Right renal cortex interstitium (tissue), 3 donors: ENCODE results near the gene OSBP2. TPM values are rescaled to one million over a fixed set of nuclear protein-coding genes. Genes with fewer than 3 reads are reported as not detected.

Experiments
- DNase-seq, 3 donors: peaks; one replicate each; pipeline ENCODE4 v3.0.0-alpha.2; 2013; ENCODE audit warnings: low read depth in 3 of 3, low spot score in 2 of 3
- polyA plus RNA-seq, 3 donors: library from polyadenylated mRNA; unstranded; fragments of 120-200 nt; gene quantifications; one replicate each; pipeline ENCODE4 v1.2.1, GENCODE V29; 2013; ENCODE audit not compliant: insufficient read length in 3 of 3

OSBP2 gene
- polyA plus RNA-seq, 3 donors, result 4.8 to 5.4 (median 5.3) TPM

DNA sequence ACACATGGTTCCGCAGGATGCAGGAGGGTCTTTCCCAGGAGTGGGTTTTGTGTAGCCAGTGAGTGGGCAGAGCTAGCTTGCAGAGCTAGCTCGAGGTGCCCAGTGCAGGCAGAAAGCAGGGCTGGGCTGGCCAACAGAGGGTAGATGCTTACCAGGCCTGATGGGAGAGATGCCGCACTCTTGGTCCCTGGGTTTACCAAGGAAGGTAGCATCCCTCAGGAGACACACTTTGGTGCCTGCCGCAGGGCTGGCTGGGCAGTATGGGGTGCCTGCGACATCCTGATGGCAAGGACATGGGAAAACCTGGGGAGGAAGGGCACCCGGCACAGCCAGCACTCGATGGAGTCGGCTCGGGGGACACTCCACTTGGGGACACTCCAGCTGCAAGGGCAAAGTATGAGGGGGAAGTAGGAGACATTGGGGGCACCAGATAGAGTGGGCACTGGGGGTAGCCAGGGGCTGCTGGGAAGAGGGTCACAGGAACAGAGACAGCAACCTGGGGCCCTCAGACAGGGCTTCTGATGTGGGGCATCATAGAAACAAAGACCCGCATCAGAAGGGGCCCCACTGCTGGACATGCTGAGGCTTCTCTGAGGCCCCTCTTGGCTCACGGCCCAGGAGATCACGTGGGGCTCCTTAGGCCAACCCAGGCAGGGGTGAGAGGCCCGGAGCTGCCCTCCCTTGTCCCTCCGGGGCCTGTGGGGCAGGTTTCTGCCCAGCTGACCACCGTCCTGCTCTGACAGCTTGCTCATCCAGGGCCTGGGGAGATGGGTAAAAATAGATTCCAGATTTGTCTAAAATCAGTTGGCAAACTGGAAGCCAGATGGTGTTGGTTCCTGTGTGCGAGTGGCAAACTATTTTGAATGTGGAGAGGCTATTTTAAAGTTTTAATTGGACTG lies 184.1 kb downstream of the OSBP2 start:
- no peak for DNase-seq

DNA sequence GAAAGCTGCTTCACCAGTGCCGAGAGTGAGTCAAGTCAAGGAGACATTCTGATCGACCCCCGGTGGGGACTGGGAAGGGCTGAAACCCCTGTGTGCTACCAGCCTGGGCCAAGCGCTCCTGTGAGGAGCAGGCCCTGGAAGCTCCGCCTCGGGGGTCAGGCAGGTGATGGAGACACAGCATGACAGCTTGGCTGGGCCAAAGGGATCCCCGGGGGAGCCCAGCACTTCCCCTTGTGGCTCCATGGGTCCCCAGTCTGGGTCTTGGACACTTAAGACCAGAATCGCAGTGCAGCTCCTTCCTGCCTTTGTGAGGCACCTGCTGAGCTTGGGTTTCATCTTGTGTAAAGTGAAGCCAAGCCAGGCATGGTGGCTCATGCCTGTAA lies 184.7 kb downstream of the OSBP2 start:
- DNase-seq, result no peak

DNA sequence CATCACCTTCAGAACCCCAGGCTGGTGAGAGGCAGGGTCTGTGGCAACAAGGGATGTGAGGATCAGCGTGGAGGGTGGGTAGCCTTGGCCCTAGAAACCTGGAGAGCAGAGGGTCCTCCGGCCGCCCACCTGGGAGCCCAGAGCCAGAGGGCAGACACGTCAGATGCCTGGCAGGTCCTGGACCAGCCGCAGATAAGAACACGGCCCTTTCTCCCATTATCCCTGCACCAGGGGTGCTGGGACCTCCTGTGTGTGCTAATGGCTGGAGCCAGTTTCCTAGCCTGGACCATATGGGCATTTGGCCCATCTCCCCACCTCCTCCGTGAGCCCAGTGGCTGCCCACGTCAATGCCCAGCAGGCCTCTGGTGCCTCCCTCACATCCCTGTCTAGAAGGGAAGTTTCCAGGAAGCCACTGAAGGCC lies 185.5 kb downstream of the OSBP2 start:
- DNase-seq, result no peak

DNA sequence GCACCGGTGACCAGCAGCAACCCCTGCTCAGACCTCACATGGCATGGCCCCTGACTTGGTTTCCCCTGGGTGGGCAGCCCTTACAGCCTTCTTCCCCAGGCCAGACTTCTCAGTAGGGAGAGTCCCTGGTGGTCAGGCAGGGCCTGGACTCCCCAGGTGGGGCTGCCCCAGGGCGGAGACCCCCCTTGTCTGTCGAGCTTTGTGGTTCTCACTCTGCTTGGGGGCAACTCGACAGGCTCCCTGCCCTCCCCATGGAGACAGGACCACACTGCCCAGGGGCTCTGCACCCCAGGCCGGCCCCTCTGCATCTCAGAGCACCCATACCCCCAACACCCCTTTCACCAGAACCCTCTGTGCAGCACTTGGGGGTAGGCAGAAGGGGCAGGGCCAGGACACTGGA lies 186.2 kb downstream of the OSBP2 start:
- DNase-seq, result no peak

DNA sequence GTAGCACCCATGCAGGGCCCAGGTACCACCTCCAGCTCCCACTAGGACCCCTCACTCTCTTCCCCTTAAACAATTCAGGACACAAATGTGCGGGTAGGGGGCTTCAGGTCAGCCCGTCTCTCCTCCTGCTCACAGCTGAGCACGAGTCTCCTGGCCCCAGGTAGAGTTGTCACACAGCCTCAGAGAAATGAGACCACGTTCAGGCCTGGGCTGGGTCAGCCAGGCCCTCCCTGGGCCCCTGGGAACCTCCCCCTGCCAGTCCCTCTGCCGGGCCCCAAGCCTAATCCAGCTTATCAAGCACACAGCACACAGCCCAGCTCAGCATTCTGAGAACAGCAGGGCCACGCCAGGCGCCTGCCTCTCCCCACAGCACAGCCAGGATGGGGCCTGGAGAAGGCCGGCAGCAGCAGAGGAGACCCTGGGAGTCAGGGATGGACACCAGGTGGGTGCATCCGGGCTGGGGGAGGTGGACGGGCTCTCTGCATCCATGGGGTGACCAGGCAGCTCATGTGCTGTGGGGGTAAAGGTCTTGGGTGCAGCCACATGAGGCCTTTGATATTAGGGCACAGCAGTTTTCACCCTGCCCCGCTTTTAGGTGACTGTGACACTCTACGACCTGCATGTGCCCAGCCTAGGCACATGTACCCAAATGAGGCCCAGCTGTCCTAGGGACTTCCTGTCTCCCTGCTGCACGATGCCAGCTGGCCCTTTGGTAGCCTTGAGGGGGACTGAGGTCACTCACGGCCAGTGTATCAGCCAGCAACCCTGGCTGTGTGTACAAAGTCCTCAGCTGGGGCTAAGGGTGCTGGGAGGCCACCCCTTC lies 186.9 kb downstream of the OSBP2 start:
- DNase-seq, result no peak

DNA sequence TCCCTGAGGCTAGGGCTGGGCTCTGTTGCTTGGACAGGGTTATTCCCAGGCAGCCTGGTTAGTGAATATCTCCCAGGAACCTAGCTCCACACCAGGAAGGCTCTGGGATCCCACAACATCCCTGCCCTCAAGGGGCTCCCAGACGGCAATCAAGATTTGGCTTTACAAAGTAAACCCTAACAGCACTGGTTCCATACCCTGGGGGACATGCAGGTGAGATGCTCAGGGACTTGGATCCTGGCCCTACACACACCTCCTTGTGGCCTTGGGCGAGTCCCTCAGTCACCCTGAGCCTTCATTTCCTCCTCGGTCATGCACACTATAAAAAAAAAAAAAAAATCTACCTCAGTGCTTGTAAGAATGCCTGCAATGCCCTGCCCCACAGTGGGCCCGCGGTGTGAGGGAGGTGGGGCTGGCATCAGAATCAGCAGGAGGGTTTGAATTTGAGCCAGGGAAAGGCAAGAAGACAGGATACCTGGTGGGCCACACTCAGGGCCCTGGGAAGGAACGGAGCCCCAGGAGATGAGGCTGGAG lies 187.6 kb downstream of the OSBP2 start:
- DNase-seq, result no peak

DNA sequence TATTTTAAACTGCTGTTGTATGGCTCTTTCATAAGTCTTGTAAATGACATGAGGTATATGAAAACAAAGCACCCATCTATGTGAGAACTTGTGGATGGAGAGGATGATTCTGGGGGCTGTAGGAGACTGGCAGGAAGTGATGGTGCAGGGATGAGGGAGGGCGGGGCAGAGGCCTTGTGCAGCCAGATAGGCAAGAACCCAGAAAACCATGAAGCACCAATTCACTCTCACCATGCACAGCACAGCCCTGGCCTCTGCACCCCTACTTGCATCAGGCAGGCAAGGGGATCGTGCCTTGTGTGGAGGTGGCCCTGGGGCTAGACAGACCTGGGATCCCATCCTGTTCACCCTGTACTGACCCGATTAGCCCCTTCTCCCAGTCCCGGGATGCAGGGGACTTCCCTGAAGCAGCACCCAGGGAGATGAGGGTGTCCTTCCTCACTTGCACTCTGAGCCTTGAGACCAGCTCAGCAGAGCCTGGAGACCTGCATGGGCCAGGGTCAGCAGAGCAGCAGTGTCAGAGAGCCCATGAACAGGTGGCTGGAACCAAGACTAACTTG lies 188.4 kb downstream of the OSBP2 start:
- DNase-seq, result no peak

DNA sequence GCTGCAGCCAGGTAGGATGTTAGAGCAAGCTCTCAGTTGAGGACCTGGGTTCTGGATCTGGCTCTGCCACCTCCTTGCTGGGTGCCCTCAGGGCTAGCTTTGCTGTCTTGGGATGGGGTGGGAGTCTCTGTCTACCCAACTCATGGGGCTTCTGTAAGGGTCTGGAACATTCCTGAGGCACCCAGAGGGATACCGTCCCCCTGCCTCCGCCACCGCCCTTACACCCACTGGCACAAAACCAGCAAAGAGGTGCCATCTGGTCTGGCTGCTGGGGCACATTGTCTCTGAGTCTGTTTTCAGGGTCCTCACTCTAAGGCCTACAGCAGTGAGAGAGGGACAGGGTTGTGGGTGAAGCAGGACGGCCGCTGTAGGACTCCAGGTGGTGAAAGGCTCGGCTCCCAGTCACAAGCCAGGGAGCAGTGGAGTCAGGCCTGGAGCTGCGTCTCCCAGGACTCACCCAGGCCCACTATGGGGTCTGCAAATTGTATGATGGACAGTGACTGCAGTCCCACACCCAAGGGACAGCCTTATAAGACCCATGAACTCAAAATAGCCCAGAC lies 189.0 kb downstream of the OSBP2 start:
- no peak for DNase-seq

DNA sequence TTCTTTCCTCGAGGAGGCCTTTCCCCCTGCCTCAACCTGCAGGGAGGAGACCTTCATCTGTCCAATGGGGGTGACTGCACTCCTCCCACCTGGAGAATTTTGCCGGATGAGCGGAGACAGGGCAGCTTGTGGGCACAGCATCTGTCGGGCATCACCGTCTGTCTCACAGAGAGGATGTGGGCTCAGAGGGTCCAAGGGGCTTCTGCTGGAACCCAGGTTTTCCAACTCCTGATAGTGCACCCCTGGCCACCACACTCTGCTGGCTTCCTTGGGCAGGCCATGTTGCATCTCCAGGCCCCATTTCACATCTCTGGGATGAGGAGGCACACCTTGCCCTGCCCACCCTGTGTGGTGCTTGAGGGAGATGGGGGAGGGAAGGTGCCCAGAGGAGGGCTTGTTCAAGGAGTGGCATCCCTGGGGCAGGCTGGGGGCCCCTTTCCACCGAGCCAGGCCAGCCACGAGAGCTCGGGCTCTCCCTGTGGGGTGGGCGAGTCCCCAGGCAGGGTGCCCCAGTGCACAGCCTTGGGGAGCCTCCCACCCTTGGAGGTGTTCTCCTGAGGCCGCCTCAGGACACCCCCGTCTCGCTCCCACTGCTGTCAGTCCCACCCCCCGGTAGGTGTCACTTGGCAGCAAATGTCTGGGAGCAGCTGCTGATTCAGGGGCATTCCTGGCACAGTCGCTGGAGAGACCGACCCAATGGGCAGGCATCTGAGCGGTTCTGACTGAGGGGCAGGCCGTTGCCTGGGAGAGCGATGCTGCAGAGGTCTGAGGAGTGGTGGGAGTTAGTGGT lies 189.7 kb downstream of the OSBP2 start:
- DNase-seq, result no peak

DNA sequence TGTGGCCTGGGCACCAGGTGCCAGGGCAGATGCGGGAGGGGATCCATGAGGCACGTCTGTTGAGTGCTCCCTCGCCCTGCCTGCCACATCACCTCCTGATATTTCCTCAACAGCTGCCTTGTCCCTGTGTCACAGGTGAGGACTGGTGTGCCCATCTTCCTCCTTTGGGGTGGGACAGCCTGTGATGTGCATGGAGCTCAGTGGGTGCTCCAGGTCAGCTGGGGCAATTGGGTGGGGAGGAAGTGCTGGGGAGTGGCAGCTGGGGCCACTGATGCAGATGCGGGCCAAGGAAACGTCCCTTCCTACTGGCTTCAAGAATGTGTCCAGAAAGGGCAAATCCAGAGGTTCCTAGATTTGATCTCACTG lies 190.3 kb downstream of the OSBP2 start:
- DNase-seq, result no peak

DNA sequence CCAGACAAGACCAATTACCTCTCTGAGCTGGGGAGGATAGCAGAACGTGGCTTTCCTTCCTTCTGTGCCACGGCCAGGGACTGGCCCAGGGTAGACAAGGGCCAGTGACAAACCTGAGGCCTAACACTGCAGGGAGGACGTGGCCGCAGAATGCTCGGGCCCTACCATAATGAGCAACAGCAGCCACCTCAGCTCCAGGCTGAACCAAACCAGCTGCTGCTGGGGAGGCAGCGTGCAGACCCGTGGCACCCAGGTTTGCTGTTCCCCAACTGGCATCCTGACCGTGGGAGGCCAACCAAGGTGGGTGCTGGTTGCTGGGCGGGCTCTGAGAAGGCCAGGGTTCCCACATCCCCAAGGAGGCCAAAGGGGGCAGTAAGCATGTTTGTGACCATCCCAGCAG lies 190.9 kb downstream of the OSBP2 start:
- DNase-seq, result no peak

DNA sequence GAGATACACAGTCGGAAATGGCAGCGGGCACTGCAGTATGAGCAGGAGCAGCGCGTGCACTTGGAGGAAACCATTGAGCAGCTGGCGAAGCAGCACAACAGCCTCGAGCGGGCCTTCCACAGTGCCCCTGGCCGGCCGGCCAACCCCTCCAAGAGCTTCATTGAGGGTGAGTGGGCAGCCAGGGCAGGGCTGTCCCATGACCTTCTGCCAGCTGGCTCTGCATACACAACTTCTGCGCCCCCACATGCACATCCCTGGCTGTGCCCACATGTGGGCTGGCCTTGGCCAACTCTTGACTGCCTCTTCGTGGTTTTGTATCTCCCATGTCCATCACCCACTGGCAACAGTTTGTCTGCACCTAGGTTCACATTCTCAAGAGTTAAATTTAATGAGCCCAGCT lies 192.8 kb downstream of the OSBP2 start:
- no peak for DNase-seq

DNA sequence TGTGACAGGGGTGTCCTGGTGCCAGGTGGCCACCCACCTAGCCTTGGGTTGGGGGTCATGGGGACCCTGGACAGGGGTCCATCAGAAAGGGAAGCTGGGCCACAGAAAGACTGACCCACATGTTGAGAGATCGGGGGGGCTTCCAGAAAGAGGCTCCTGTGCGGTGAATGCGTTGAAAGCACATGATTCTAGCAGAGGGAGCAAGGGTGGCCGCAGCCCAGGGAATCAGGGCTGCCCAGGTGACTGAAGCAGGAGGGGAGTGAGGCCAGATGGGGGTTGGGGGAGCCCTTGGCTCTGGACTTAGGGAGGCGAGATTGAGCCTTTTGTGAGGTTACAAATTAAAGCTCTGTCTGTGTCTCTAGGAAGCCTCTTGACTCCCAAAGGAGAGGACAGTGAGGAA lies 193.2 kb downstream of the OSBP2 start:
- DNase-seq, result no peak

DNA sequence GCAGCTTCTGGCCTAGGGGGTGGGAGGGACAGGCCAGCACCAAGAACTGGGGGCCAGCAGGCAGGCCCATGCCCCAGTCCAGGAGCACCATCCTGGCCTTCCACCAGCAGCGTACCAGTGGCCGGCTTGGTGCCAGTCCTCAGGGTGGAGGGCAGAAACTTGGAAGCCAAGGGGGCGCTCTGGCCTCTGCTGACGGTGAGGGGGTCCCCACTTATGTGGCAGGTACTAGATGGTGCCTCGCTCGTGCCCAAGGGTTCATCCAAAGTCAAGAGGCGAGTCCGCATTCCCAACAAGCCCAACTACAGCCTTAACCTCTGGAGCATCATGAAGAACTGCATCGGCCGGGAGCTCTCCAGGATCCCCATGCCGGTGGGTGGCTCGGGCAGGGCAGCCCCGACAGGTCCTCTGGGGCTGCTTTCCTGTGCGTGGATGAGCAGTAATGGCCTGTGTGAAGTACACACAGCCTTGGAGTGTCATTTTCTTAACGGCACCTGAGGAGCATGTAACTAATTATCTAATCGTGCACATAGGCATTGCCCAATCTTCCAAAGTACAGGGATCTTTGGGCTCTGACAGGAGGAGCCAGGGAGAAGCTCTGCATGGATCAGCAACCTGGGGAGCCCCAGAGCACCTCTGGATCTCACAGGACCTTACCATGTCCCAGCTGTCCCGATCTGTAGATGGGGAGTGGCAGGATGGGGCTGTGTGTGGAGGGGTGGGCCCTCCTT lies 194.8 kb downstream of the OSBP2 start:
- no peak for DNase-seq

DNA sequence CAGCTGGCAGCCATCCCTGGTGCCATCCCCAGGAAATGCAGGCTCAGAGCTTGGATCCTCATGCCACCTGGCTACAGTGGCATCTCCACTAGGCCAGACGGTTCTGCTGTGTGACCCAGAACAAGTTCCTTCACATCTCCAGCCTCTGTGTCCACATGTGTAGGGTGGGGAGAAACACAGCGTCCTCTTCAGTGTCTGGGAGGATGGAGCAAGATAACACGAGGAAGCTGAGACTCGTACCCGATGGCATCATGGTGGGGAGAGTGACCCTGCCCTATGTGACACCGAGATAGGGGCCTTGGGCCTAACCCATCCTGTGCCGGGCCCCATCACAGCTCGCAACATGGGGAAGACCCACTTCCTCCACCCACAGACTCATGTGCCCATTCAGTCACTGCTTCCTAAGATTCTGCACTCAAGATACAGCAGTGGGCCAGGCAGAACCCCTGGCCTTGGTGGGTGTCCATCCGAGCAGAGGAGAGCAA lies 195.4 kb downstream of the OSBP2 start:
- DNase-seq, result no peak

DNA sequence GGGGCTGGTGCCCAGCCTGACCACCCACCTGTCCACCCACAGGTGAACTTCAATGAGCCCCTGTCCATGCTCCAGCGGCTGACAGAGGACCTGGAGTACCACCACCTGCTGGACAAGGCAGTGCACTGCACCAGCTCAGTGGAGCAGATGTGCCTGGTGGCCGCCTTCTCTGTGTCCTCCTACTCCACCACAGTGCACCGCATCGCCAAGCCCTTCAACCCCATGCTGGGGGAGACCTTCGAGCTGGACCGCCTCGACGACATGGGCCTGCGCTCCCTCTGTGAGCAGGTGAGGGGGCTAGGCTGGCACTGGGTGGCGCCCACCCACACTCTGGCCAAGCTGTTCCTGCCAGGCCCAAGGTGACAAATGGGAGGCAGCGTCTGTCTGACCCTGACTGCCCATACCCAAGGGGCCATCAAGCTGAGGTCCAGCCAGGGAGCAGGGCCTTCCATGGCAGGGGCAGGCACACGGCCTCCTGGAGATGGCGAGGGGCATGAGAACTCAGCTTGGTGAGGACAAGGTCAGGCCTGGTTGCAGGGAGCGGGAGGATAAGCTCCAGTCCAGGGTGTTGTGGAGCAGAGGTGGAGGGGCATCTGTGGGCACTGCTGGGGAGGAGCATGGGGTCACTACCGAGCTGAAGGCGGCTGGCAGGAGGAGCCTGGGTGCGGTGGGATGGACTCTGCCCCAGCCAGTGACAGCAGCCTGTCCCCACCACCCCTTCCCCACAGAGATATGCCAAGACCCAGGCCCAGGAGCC lies 196.2 kb downstream of the OSBP2 start:
- no peak for DNase-seq

DNA sequence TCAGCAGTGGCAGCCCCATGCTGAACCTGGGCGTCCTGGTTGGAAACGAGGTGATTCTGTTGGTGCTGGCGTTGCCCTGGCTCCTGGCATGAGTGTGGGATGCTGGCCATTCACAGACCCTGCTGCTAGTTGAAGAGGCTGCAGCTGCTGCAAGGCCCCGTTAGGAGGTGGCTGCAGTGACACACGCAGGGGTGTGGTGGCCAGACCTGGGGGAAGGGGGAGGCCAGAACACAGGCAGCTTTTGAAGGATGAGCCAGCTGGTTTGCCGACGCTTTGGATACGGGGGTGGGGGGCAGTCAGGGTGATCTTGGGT lies 196.7 kb downstream of the OSBP2 start:
- DNase-seq, result no peak

DNA sequence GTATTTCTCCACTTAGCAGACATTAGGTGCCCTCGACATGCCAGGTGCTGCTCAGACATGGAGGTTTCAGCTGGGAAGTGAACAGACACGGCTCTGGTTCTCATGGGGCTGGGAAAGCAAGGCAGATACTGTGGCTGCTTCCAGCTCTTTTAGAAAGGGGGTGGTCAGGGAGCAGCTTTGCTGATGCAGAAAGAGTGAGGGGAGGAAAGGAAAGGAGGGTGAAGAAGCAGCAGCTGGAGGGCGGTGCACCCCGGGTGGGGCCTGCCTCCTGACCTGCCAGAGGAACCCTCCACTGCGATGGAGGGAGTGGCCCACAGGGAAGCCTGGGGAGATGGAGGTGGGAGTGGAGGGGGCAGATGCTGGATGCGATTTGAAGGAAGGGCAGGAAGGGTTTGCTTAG lies 197.1 kb downstream of the OSBP2 start:
- no peak for DNase-seq

DNA sequence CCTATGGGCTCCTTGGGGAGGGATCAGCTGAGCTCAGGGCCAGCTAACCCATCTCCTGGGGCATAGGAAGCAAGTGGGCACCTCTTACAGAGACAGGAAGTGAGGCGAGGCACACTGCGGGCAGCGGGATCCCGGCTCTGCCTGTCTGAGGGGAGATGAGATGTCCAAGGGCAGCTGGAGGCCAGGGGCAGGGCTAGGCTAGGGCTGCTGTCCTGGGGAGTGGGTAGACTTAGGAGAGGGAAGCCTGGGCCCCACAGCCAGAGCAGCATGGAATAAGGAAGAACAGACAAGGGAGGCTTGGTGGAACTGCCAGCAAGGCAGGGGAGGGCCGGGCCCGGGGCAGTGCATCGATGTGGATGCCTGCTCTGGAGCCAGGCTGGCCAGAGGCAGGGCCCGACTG lies 197.6 kb downstream of the OSBP2 start:
- no peak for DNase-seq
